ENCODE results near the gene OSBPL9.
"Not testable (repeated sequence)": the region's sequence is repeated elsewhere in the genome, so short reads cannot be mapped to it uniquely, and the experiment has no call there.

OSBPL9 gene

GRCh38 chr1:51789342-51789741 lies 172.4 kb downstream of the OSBPL9 start:
- DNase-seq (ENCODE audit: low spot score) = no peak

GRCh38 chr1:51790385-51790784 lies 173.5 kb downstream of the OSBPL9 start:
- no peak for DNase-seq (ENCODE audit: low spot score)

GRCh38 chr1:51791888-51792287 lies 175.0 kb downstream of the OSBPL9 start:
- no peak for DNase-seq (ENCODE audit: low spot score)

DNA sequence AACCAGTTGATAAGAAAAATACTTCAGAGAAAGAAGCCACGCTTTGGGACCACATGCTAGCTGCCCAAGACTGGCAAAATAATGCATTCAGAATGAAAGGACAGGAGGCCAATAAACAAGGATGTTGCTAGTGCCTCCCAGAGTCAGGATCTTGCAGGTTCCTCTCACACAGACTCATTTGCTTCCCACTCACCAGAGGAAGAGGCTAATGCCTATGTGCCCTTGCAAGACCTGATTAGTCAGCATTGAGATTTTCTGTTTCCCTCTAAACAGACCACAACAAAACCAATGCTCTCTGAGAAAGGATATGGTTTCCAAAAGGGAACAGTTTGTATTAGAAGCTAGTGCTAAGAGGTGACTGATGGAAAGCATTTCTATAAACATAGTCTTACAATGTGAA lies 176.0 kb downstream of the OSBPL9 start:
- DNase-seq (ENCODE audit: low spot score) = peak; percentile 33

GRCh38 chr1:51794260-51794659 lies 177.4 kb downstream of the OSBPL9 start:
- no peak for DNase-seq (ENCODE audit: low spot score)

- DNase-seq (ENCODE audit: low spot score) = no peak
Observed at GRCh38 chr1:51794868-51795267, 178.0 kb downstream of the OSBPL9 start.

GRCh38 chr1:51799372-51799771 lies 182.5 kb downstream of the OSBPL9 start:
- DNase-seq (ENCODE audit: low spot score) = no peak

DNA sequence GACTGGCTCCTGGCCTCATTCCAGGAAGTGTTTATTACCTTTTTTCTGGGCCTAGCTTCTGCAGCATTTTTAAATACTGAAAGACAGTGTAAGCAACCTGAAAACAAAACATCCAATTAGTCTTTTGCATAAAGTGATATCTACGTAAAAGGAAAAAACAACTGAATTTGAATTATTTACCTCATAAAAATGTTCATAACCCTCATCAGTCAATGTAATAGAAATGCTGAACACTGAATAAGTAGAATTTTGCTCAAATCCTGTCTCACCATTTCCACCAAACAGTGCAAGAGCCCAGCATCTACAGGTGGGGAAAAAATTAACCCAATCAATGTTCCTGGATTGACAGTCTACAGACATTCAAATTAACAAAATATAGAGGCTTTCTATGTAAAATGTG lies 197.6 kb downstream of the OSBPL9 start:
- DNase-seq (ENCODE audit: low spot score) = no peak

DNA sequence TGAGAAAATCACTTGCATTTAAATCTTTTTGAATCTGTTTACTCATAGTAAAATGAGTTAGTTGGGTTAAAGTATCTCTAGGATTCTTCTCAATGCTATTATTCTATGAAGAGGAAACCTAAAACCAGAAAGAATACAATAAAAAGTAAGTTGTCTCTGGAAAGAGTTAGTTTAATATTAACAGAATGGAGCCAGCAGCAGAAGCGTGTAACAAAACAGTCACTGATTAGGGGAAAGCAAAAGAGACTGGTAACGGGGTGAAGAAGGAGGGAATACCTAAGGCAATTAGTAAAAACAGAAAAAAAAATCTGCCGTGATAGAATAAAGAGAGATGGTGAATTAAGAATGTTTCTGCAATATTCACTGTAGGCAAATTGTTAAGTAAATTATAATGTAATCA lies 201.6 kb downstream of the OSBPL9 start:
- DNase-seq (ENCODE audit: low spot score) = no peak

- DNase-seq (ENCODE audit: low spot score) = not testable (repeated sequence)
Observed at GRCh38 chr1:51819021-51819420, 202.1 kb downstream of the OSBPL9 start.

- peak; percentile 24 for DNase-seq (ENCODE audit: low spot score)
Observed at GRCh38 chr1:51819810-51820209, 202.9 kb downstream of the OSBPL9 start.

GRCh38 chr1:51829058-51829457 lies 212.2 kb downstream of the OSBPL9 start:
- DNase-seq (ENCODE audit: low spot score) = no peak

DNA sequence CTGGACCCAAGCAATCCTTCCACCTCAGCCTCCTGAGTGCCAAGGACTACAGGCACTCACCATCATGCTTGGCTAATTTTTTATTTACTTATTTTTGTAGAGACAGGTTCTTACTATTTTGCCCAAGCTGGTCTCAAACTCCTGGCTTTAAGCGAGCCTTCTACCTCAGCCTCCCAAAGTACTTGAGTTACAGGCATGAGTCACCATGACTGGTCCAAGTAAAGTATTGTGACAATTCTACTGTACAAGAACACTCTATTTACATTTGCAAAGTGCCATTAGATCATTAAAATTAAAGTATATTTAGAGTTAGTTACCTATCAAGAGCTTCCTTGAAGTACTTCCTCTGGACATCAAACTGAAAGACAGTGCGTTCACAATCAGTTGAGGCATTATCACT lies 216.8 kb downstream of the OSBPL9 start:
- no peak for DNase-seq (ENCODE audit: low spot score)

DNA sequence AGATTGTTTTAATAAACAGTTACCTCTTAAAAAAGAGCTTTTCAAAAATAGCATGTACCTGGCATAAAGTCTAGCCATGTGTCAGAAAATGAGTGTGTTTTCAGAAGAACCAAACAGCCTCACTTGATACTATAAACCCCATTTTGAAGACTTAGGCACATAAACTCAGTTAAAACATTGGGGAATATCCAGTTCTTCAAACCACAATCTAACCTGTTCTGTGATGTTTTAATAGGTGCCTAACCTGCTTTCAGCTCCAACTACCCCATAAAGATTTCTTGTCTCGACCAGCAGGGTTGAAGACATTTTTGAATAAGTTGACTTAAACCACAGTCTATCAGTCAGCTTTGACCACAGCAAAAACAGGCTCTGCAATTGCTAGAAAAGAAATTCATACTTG lies 220.4 kb downstream of the OSBPL9 start:
- no peak for DNase-seq (ENCODE audit: low spot score)
